ENCODE measurements around the gene RTTN. TPM values are rescaled to one million over a fixed set of nuclear protein-coding genes. Genes with fewer than 3 reads are reported as not detected.

The RTTN gene
- total and polyA plus RNA-seq, 2 donors: 8.1 to 15.7 TPM

DNA sequence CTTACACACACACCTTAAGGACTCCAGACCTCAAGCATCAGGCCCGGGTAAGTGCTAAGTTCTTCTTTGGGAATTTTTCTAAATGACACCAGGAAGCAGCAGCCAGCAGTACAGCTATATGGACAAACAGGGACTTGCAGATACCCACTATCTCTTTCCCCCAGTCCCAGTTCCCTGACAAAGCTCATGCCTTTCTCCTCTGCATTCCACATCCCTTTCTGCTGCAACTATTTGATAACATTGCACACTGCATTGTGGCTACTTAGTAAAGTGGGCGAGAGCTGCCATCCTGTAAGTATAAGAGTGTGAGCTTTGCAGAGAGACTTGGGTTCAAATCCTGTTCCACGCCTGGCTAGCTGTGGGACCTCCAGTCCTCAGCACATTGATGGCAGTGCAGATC lies 243.8 kb downstream of the RTTN start:
- DNase-seq (ENCODE audit: low read depth in 6 of 9, low spot score in 9 of 9): no peak
- Histone ChIP-seq H3K27ac (ENCODE audit: low read depth in 1 of 2, low read length in 1 of 2) (no peak overlapping the region), H3K4me1 (ENCODE audit: control insufficient read depth in 2 of 2, insufficient read depth in 2 of 2, low read length in 2 of 2) (peaks cover 0 to 25% of the 10 kb centered on the region in 2 donors), H3K4me3 (ENCODE audit: low read length in 2 of 2) (no peak overlapping the region), H3K9me3 (ENCODE audit: control insufficient read depth in 2 of 2, insufficient read depth in 1 of 2, low read length in 1 of 2) (no peaks in the 10 kb centered on the region), H3K27me3 (ENCODE audit: control insufficient read depth in 2 of 2, insufficient read depth in 1 of 2, low read length in 1 of 2) (no peaks in the 10 kb centered on the region), H3K36me3 (ENCODE audit: control insufficient read depth in 2 of 2, insufficient read depth in 2 of 2, low read length in 1 of 2) (no peaks in the 10 kb centered on the region)
- WGBS: 99% methylated on average over 3 of the region's 3 CpGs

DNA sequence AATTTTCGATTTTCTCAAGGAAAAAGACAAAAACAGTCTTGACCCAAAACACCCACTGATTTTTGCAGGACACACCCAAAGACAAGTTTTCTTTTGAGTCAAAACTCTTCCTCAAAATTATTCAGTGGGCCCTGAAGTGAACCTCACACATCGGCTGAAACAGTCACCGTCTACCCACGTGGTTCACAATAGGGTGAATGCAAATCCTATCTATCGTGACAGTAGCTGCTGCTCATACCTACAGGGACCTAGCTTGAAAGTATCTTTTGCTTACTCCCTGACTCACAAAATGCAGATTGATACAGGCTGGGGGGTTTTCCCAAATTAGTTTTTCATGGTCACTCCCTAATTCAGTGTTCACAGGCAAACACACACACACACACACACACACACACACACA lies 247.1 kb downstream of the RTTN start:
- Histone ChIP-seq H3K27me3 (ENCODE audit: control insufficient read depth in 2 of 2, insufficient read depth in 1 of 2, low read length in 1 of 2) (no peaks in the 10 kb centered on the region), H3K4me1 (ENCODE audit: control insufficient read depth in 2 of 2, insufficient read depth in 2 of 2, low read length in 2 of 2) (peaks cover 0 to 40% of the 10 kb centered on the region in 2 donors), H3K4me3 (ENCODE audit: low read length in 2 of 2) (no peak overlapping the region), H3K9me3 (ENCODE audit: control insufficient read depth in 2 of 2, insufficient read depth in 1 of 2, low read length in 1 of 2) (no peaks in the 10 kb centered on the region), H3K27ac (ENCODE audit: low read depth in 1 of 2, low read length in 1 of 2) (peak overlapping the region in 1 of 2 donors; percentile 87), H3K36me3 (ENCODE audit: control insufficient read depth in 2 of 2, insufficient read depth in 2 of 2, low read length in 1 of 2) (no peaks in the 10 kb centered on the region)
- DNase-seq (ENCODE audit: low read depth in 6 of 9, low spot score in 9 of 9): no peak
- 95% methylated on average over 5 of the region's 5 CpGs for WGBS

DNA sequence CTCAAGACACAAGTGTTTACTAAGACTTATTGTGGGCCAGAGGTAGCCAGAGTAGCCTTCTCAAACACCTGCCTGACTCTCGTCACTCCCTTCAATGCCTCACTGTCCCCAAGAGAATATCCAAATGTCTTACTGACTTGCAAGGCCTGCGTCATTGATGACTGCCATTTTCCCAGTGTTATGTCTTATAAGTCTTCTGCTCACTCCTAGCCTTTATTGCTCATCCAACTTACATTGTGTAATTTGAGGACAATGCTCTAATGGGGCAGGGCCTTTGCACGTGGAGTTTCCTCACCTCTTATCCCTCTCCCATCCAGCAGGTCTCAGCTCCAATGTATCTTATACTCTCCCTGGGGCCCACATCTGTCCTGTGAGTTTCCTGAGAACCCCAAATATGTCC lies 247.7 kb downstream of the RTTN start:
- no peaks in the 10 kb centered on the region for H3K27me3 ChIP-seq (ENCODE audit: control insufficient read depth in 2 of 2, insufficient read depth in 1 of 2, low read length in 1 of 2)
- no peaks in the 10 kb centered on the region for H3K9me3 ChIP-seq (ENCODE audit: control insufficient read depth in 2 of 2, insufficient read depth in 1 of 2, low read length in 1 of 2)
- peak overlapping the region; percentile 80 to 87 for H3K27ac ChIP-seq (ENCODE audit: low read depth in 1 of 2, low read length in 1 of 2)
- 95% methylated on average over 3 of the region's 3 CpGs for WGBS
- no peak overlapping the region for H3K4me3 ChIP-seq (ENCODE audit: low read length in 2 of 2)
- no peak for DNase-seq (ENCODE audit: low read depth in 6 of 9, low spot score in 9 of 9)
- peaks cover 0 to 40% of the 10 kb centered on the region in 2 donors for H3K4me1 ChIP-seq (ENCODE audit: control insufficient read depth in 2 of 2, insufficient read depth in 2 of 2, low read length in 2 of 2)
- H3K36me3 ChIP-seq (ENCODE audit: control insufficient read depth in 2 of 2, insufficient read depth in 2 of 2, low read length in 1 of 2): no peaks in the 10 kb centered on the region

DNA sequence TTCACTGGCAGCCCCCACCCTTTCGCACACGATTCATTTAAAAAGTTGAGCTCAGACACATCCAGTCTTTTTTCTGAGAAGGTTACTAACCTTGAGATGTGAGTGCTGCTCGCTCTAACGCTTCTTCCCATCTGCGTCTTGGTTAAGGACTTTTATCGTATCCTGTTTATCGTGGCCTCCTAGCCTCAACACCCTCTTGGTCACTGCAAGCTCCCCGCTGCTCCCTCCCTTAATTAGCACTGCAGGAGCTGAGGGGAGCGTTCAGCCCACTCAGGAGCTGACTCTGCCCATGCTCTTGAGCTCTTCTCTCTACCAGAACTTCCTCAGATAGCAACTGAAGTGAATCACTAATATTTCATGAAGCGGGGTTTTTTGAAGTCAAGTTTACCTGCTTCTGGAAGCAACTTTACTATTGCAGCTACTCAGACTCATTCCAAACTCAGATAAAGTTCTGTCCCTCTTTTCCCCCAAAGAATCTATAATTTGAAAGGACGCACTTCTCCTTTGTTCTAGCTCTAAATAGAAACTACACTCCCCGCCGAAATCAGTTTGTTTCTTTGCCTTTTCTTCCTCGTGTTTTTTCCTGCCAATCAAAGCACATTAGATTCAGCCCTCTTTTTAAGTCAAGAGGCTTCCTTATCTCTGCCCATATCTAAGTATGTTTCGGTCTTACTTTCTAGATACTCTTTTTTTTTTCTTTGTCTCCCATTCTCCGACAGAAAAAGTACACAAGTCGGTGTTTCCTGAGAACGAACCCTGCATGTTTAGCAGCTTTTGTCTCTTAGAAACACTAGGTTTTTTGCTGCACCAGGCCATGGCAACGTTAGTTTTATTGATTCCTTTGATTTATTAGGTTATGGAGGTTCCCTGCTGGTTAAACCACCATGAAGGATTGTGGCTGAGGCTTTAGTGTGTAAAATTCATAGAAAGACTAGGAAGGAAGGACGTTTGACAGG lies 248.5 kb downstream of the RTTN start:
- Histone ChIP-seq H3K9me3 (ENCODE audit: control insufficient read depth in 2 of 2, insufficient read depth in 1 of 2, low read length in 1 of 2) (no peaks in the 10 kb centered on the region), H3K4me3 (ENCODE audit: low read length in 2 of 2) (peak overlapping the region; percentile 18 to 47), H3K27ac (ENCODE audit: low read depth in 1 of 2, low read length in 1 of 2) (peak overlapping the region; percentile 80 to 87), H3K27me3 (ENCODE audit: control insufficient read depth in 2 of 2, insufficient read depth in 1 of 2, low read length in 1 of 2) (no peaks in the 10 kb centered on the region), H3K4me1 (ENCODE audit: control insufficient read depth in 2 of 2, insufficient read depth in 2 of 2, low read length in 2 of 2) (peaks cover 0 to 40% of the 10 kb centered on the region in 2 donors), H3K36me3 (ENCODE audit: control insufficient read depth in 2 of 2, insufficient read depth in 2 of 2, low read length in 1 of 2) (no peaks in the 10 kb centered on the region)
- 56% methylated on average over 20 of the region's 20 CpGs for WGBS
- DNase-seq (ENCODE audit: low read depth in 6 of 9, low spot score in 9 of 9): peak in 2 of 9 donors; percentile 58 to 67

DNA sequence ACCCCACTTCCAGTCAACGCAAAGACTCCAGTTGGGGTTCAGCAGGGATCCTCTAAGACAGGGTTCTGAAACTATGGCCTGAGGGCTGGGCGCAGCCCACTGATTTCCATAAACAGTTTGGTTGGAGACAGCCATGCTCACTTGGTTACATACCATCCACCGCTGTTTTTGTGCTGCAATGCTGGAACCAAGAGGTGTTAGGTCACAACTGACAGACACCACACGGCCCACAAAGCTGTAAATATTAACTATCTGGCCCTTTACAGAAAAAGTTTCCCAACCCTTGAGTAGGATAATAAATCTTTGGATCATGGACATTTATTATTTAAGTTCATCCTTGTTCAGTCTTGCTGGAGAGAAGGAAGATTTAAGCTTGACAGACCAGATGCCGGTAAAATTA lies 249.4 kb downstream of the RTTN start:
- Histone ChIP-seq H3K4me1 (ENCODE audit: control insufficient read depth in 2 of 2, insufficient read depth in 2 of 2, low read length in 2 of 2) (peaks cover 0 to 40% of the 10 kb centered on the region in 2 donors), H3K27me3 (ENCODE audit: control insufficient read depth in 2 of 2, insufficient read depth in 1 of 2, low read length in 1 of 2) (no peaks in the 10 kb centered on the region), H3K36me3 (ENCODE audit: control insufficient read depth in 2 of 2, insufficient read depth in 2 of 2, low read length in 1 of 2) (no peaks in the 10 kb centered on the region), H3K4me3 (ENCODE audit: low read length in 2 of 2) (peak overlapping the region; percentile 18 to 47), H3K9me3 (ENCODE audit: control insufficient read depth in 2 of 2, insufficient read depth in 1 of 2, low read length in 1 of 2) (no peaks in the 10 kb centered on the region), H3K27ac (ENCODE audit: low read depth in 1 of 2, low read length in 1 of 2) (peak overlapping the region; percentile 77 to 87)
- DNase-seq (ENCODE audit: low read depth in 6 of 9, low spot score in 9 of 9): no peak
- 91% methylated on average over 5 of the region's 5 CpGs for WGBS

DNA sequence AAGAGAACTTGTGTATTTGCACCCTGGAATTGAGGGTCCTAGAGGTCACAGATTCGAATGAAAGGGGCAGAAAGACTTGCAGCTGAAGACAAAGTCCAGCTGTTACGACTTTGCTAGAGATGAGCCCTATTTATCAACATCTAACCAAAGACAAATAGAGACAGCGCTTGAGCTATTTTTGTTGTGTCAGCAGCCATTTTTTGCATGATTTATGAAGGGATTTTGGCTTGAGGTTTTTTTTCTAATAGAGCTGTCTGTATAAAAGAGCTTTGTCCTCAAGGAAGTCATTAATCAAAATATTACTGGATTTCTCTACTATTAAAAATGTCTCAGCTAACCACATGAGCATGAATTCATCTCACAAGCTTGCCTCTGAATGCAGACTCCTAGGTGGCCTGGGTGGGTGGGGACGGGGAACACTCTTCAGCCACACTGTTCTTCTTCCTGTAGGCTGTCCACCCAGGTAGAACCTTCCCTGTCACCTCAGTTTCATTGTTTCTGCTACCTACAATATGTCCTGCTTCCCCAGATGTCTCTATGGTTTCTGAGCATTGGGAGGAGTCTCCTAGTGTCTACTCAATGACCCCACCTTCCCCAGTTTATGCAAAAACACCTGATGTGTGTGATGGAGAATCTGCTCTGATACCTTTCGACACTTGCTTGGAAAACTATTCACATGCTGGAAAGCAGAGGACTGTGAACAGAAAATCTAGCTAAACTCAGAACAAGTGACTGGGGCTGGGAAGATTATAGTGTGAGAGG lies 250.6 kb downstream of the RTTN start:
- H3K27ac ChIP-seq (ENCODE audit: low read depth in 1 of 2, low read length in 1 of 2): peak overlapping the region in 1 of 2 donors; percentile 31
- peaks cover 0 to 45% of the 10 kb centered on the region in 2 donors for H3K4me1 ChIP-seq (ENCODE audit: control insufficient read depth in 2 of 2, insufficient read depth in 2 of 2, low read length in 2 of 2)
- no peaks in the 10 kb centered on the region for H3K9me3 ChIP-seq (ENCODE audit: control insufficient read depth in 2 of 2, insufficient read depth in 1 of 2, low read length in 1 of 2)
- no peaks in the 10 kb centered on the region for H3K27me3 ChIP-seq (ENCODE audit: control insufficient read depth in 2 of 2, insufficient read depth in 1 of 2, low read length in 1 of 2)
- no peaks in the 10 kb centered on the region for H3K36me3 ChIP-seq (ENCODE audit: control insufficient read depth in 2 of 2, insufficient read depth in 2 of 2, low read length in 1 of 2)
- H3K4me3 ChIP-seq (ENCODE audit: low read length in 2 of 2): peak overlapping the region in 1 of 2 donors; percentile 15
- WGBS: 89% methylated on average over 5 of the region's 5 CpGs
- DNase-seq (ENCODE audit: low read depth in 6 of 9, low spot score in 9 of 9): no peak

DNA sequence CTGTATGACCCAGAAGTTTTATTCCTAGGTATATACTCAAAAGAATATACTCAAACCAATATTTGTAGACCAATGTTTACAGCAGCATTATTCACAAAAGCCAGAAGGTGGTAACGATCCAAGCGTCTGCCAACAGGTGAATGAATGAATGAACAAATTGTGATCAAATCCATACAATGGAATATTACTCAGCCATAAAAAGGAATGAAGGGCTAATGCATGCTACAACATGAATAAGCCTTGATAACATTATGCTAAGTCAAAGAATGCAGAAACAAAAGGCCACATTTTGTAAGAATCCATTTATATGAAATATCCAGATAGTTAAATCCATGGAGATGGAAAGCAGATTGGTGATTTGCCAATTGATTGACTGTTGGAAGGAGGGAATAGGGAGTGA lies 252.3 kb downstream of the RTTN start:
- H3K27ac ChIP-seq (ENCODE audit: low read depth in 1 of 2, low read length in 1 of 2): no peak overlapping the region
- WGBS: over 99% methylated on average over 2 of the region's 2 CpGs
- no peak for DNase-seq (ENCODE audit: low read depth in 6 of 9, low spot score in 9 of 9)
- no peak overlapping the region for H3K4me3 ChIP-seq (ENCODE audit: low read length in 2 of 2)
- no peaks in the 10 kb centered on the region for H3K9me3 ChIP-seq (ENCODE audit: control insufficient read depth in 2 of 2, insufficient read depth in 1 of 2, low read length in 1 of 2)
- peaks cover 0 to 43% of the 10 kb centered on the region in 2 donors for H3K4me1 ChIP-seq (ENCODE audit: control insufficient read depth in 2 of 2, insufficient read depth in 2 of 2, low read length in 2 of 2)
- no peaks in the 10 kb centered on the region for H3K36me3 ChIP-seq (ENCODE audit: control insufficient read depth in 2 of 2, insufficient read depth in 2 of 2, low read length in 1 of 2)
- no peaks in the 10 kb centered on the region for H3K27me3 ChIP-seq (ENCODE audit: control insufficient read depth in 2 of 2, insufficient read depth in 1 of 2, low read length in 1 of 2)
